ENCODE results near the gene RDH14.

DNA sequence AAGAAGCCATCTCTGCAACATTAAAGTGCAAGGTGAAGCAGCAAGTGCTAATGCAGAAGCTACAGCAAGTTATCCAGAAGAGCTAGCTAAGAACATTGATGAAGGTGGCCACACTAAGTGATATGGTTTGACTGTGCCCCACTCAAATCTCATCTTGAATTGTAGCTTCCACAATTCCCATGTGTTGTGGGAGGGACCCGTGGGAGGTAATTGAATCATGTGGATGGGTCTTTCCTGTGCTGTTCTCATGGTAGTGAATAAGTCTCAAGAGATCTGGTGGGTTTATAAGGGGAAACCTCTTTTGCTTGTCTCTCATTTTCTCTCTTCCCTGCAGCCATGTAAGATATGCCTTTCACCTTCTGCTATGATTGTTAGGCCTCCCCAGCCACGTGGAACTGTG, 11.4 kb downstream of the RDH14 start:
- TF ChIP-seq, protein P1, sequence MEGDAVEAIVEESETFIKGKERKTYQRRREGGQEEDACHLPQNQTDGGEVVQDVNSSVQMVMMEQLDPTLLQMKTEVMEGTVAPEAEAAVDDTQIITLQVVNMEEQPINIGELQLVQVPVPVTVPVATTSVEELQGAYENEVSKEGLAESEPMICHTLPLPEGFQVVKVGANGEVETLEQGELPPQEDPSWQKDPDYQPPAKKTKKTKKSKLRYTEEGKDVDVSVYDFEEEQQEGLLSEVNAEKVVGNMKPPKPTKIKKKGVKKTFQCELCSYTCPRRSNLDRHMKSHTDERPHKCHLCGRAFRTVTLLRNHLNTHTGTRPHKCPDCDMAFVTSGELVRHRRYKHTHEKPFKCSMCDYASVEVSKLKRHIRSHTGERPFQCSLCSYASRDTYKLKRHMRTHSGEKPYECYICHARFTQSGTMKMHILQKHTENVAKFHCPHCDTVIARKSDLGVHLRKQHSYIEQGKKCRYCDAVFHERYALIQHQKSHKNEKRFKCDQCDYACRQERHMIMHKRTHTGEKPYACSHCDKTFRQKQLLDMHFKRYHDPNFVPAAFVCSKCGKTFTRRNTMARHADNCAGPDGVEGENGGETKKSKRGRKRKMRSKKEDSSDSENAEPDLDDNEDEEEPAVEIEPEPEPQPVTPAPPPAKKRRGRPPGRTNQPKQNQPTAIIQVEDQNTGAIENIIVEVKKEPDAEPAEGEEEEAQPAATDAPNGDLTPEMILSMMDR (IDR thresholded peaks at IDR 0.05): no peak
- TF ChIP-seq EZH2 (IDR thresholded peaks at IDR 0.05): no peak

Data from neural progenitor cell (in vitro differentiated cells).